ENCODE measurements around the gene D2HGDH. TPM values are rescaled to one million over a fixed set of nuclear protein-coding genes. Genes with fewer than 3 reads are reported as not detected.

Gene D2HGDH
- total RNA-seq = 10 to 100 TPM; 39.4 to 42.6 TPM

DNA sequence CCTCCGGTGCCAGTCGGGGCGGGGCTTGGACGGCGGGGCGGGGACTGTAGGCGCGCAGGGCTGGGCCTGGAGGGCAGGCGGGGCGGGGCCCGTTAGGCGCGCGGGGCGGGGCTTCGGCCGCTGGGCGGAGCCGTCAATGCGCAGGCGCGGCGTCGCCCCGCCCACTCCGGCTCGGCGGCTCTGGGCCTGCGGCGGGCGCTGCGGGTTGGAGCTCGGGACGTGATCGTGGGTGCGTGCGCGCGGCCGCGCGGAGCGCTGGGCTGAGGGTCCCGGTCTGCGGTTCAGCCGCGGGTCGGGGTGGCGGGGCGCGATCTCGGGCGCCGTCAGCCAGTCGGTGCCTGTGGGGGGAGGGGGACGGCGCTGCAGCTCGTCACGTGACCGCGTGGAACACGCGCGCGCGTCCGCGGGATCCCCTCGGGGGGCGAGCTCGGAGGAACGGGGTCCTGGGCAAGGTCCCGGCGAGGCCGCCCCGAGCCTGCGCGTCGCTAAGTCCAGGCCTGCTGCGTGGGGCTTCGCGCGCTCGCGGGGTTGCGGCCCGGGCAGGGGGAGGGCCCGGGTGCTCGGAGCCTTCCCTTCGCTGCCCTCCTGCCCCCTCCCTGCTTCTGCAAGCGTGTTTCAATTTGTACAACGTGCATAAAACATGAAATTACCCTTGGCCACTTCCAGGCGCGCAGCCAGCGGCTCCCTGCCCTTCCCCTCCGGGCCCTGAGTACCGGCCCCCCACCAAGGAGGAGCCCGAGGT lies at the start of gene D2HGDH:
Gene D2HGDH (plus strand): TSS at position 164 of the 742 bp plus-strand sequence. CDS start 595 bp downstream, outside the sequence.
- H3K36me3 Mint-ChIP-seq (ENCODE audit: low read depth) = peaks cover 18% of the 10 kb centered on the region
- no peaks in the 10 kb centered on the region for H3K9me3 Mint-ChIP-seq
- H3K27ac Mint-ChIP-seq = peak within 1 kb of the TSS; percentile 69
- TF ChIP-seq, protein P1, sequence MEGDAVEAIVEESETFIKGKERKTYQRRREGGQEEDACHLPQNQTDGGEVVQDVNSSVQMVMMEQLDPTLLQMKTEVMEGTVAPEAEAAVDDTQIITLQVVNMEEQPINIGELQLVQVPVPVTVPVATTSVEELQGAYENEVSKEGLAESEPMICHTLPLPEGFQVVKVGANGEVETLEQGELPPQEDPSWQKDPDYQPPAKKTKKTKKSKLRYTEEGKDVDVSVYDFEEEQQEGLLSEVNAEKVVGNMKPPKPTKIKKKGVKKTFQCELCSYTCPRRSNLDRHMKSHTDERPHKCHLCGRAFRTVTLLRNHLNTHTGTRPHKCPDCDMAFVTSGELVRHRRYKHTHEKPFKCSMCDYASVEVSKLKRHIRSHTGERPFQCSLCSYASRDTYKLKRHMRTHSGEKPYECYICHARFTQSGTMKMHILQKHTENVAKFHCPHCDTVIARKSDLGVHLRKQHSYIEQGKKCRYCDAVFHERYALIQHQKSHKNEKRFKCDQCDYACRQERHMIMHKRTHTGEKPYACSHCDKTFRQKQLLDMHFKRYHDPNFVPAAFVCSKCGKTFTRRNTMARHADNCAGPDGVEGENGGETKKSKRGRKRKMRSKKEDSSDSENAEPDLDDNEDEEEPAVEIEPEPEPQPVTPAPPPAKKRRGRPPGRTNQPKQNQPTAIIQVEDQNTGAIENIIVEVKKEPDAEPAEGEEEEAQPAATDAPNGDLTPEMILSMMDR (IDR thresholded peaks at IDR 0.05) = no peak
- POLR2A ChIA-PET = interaction anchor here (1.0 to 2.9 kb wide), 8 partner anchors 10 to 147 kb away, joined by 3 to 15 read pairs (median 7); partner anchors contain the start of genes DTYMK, ING5 and RTP5
- ATAC-seq (peak; percentile 97), DNase-seq (peak; percentile 97)
- intact Hi-C loops (cut with micrococcal nuclease) = loop anchor here (10.0 kb wide), 1 partner anchor 130 kb away; the partner anchor contains the start of gene RTP5
- peaks cover 53% of the 10 kb centered on the region for H3K4me1 Mint-ChIP-seq (ENCODE audit: low read depth)
- H3K4me3 Mint-ChIP-seq = peak within 1 kb of the TSS; percentile 84
- H3K27me3 Mint-ChIP-seq = no peaks in the 10 kb centered on the region
- CTCF ChIA-PET = interaction anchor here (0.9 to 5.4 kb wide), 5 partner anchors 28 to 144 kb away, joined by 3 to 38 read pairs (median 6); partner anchors contain the start of gene ING5

DNA sequence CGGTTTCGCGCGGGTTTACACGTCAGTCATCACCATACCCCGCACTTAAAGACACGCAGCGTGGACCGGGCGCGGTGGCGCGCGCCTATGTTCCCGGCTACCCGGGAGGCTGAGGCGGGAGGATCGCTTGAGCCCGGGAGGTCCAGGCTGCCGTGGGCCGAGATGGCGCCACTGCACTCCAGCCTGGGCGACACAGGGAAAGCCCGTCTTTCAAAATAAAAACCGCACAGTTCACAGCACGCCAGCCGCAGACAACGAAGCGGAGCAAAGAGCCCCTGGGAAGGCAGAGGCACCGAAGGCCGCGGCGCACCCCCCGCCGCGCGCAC lies 48.1 kb upstream of the D2HGDH start:
- CTCF ChIA-PET = interaction anchor here (0.6 to 1.6 kb wide), 5 partner anchors 13 to 192 kb away, joined by 4 to 8 read pairs (median 7); partner anchors contain the start of gene ING5

DNA sequence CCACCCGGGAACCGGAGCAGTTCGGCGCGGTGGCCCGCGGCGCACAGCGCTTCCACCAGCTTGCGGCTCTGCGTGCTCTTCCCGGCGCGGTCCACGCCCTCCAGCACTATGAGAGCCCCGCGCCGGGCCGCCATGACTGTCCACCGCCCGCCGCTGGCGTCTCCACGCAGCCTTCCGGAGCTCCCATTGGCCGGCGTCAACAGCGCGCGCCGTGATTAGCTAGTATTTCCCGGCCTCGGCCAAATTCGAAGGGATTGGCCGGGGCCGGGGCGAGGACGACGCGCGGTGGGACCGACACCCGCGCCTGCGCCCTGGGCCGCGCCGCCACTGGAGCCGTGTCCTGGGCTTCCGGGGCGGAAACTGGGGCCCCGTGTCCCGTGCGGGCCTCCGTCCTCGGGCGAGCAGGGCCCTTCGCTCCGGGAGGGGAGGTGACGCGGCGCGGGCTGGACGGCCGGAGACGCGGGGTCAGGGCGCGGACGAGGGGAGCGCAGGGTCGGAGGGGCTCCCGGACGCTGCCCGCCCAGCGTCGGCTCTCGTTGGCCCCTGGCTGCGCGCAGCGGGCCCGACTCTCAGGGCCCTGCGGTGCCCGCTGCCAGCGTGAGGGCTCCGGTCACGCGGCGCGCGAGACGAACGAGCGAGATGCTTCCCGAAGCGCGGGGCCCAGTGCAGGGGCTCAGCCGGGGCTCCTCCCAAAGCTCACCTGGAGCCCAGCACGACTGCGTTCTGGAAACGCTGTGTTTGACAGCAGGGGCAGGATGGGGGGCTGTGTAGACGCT lies 47.6 kb upstream of the D2HGDH start, which contains the start of gene DTYMK:
Gene DTYMK (minus strand): TSS at position 166 of the 776 bp plus-strand sequence. CDS start 32 bp downstream, at position 134.
- DNase-seq (peak; percentile 97), ATAC-seq (peak; percentile 97)
- Mint-ChIP-seq H3K36me3 (ENCODE audit: low read depth) (peaks cover 54% of the 10 kb centered on the region), H3K4me1 (ENCODE audit: low read depth) (peaks cover 28% of the 10 kb centered on the region), H3K4me3 (peak within 1 kb of the TSS; percentile 97), H3K9me3 (no peaks in the 10 kb centered on the region), H3K27me3 (no peaks in the 10 kb centered on the region), H3K27ac (peak within 1 kb of the TSS; percentile 97)
- intact Hi-C loops (cut with micrococcal nuclease) = loop anchor here (5.0 kb wide), 1 partner anchor 195 kb away; no protein-coding TSS in a partner anchor
- CTCF ChIA-PET = interaction anchor here (0.6 to 1.7 kb wide), 6 partner anchors 12 to 197 kb away, joined by 3 to 8 read pairs (median 6); partner anchors contain the start of genes ING5 and PDCD1
- TF ChIP-seq, protein P1 (IDR thresholded peaks at IDR 0.05) = no peak
- POLR2A ChIA-PET = interaction anchor here (0.7 to 5.7 kb wide), 12 partner anchors 10 to 371 kb away, joined by 3 to 77 read pairs (median 5); partner anchors contain the start of genes D2HGDH, HDLBP, ING5 and SEPTIN2

More for the DNA sequence above, 48.1 kb upstream of the D2HGDH start:
- Mint-ChIP-seq H3K27me3 (no peaks in the 10 kb centered on the region), H3K36me3 (ENCODE audit: low read depth) (peaks cover 59% of the 10 kb centered on the region), H3K4me3 (peak overlapping the region; percentile 97), H3K9me3 (no peaks in the 10 kb centered on the region), H3K27ac (peak overlapping the region; percentile 80), H3K4me1 (ENCODE audit: low read depth) (peaks cover 28% of the 10 kb centered on the region)
- TF ChIP-seq, protein P1 (IDR thresholded peaks at IDR 0.05) = no peak
- DNase-seq (no peak), ATAC-seq (peak; percentile 2)
- intact Hi-C loops (cut with micrococcal nuclease) = loop anchor here (5.0 kb wide), 1 partner anchor 196 kb away; no protein-coding TSS in a partner anchor
- POLR2A ChIA-PET = interaction anchor here (0.7 to 5.7 kb wide), 8 partner anchors 9 to 371 kb away, joined by 3 to 77 read pairs (median 5); partner anchors contain the start of genes D2HGDH, HDLBP, ING5 and SEPTIN2

DNA sequence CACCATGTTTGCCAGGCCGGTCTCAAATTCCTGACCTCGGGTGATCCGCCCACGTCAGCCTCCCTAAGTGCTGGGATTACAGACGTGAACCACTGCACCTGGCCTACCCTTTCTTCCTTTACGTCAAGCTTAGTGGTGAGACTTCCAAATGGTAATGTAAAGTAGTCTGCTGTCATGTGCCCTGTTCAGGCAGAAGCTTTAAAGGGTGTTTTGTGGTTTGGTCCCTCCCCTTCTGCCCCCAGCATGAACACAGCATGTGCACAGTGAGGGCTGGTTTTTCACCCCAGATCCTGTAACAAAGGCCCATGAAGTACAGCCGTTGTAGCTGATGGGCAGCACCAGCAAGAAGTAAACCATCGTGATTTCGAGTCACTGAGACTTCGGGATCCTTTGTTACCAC lies 45.1 kb upstream of the D2HGDH start:
- DNase-seq = no peak
- H3K9me3 Mint-ChIP-seq = no peaks in the 10 kb centered on the region
- ATAC-seq = no peak
- H3K4me3 Mint-ChIP-seq = peak overlapping the region; percentile 40
- ChIA-PET CTCF (interaction anchor here (0.8 to 2.5 kb wide), 3 partner anchors 9 to 189 kb away, joined by 3 to 9 read pairs (median 5); no protein-coding TSS in a partner anchor), POLR2A (interaction anchor here (1.3 to 5.7 kb wide), 4 partner anchors 11 to 191 kb away, joined by 4 to 77 read pairs (median 10); partner anchors contain the start of genes D2HGDH and ING5)
- H3K27ac Mint-ChIP-seq = no peak overlapping the region
- intact Hi-C loops (cut with micrococcal nuclease) = loop anchor here (5.0 kb wide), 1 partner anchor 193 kb away; no protein-coding TSS in a partner anchor
- peaks cover 27% of the 10 kb centered on the region for H3K4me1 Mint-ChIP-seq (ENCODE audit: low read depth)
- peaks cover 43% of the 10 kb centered on the region for H3K36me3 Mint-ChIP-seq (ENCODE audit: low read depth)
- TF ChIP-seq, protein P1 (IDR thresholded peaks at IDR 0.05) = no peak
- no peaks in the 10 kb centered on the region for H3K27me3 Mint-ChIP-seq

All from activated CD8-positive, alpha-beta T cell treated with anti-CD3 and anti-CD28 coated beads for 36 hours (primary cell).